K562 (cell line): ENCODE data around the gene PUM1. TPM values are rescaled to one million over a fixed set of nuclear protein-coding genes. Genes with fewer than 3 reads are reported as not detected.

Experiments
- MCM5 ChIP-seq: fragments of 450-650 bp; IDR thresholded peaks from 2 replicates; pipeline ENCODE4 v1.6.1; 2016; ENCODE audit warnings: low read depth
- MXI1 ChIP-seq: IDR thresholded peaks from 2 replicates; pipeline ENCODE4 v1.6.1; 2011; ENCODE audit warnings: low read depth, mild to moderate bottlenecking, improper control_type of control experiment, low read length
- MYC ChIP-seq, 2 experiments: fragments of 250-450 bp in 1 of 2; sonication (Bioruptor Pico) in 1 of 2; IDR thresholded peaks; 2 replicates each; pipeline versions ENCODE4 v1.5.1 to v1.6.1; 2012 to 2021; ENCODE audit warnings: low read depth in 2 of 2, borderline replicate concordance in 1 of 2, improper control_type of control experiment in 1 of 2, low read length in 1 of 2, mild to moderate bottlenecking in 1 of 2, moderate library complexity in 1 of 2
- POLR2G ChIP-seq: fragments of 200-400 bp; formaldehyde crosslinking; IDR thresholded peaks from 2 replicates; pipeline ENCODE4 v1.6.1; 2017; ENCODE audit warnings: low read depth, mild to moderate bottlenecking, antibody characterized with exemption, low read length, moderate library complexity
- POLR2H ChIP-seq: IDR thresholded peaks from 2 replicates; pipeline ENCODE4 v1.6.1; 2016; ENCODE audit warnings: missing genetic modification characterization, low read depth, mild to moderate bottlenecking, control low read depth, missing compliant biosample characterization, moderate library complexity
- ZMIZ1 ChIP-seq, 2 experiments: fragments of 150-350 bp in 1 of 2; IDR thresholded peaks; 2 replicates each; pipeline ENCODE4 v1.6.1; 2012 to 2016; ENCODE audit warnings: low read depth in 2 of 2, low read length in 2 of 2, mild to moderate bottlenecking in 1 of 2, moderate library complexity in 1 of 2
- ZNF239 ChIP-seq: fragments of 250-450 bp; sonication (Bioruptor Pico); IDR thresholded peaks from 2 replicates; pipeline ENCODE4 v1.4.0; 2020; ENCODE audit warnings: mild to moderate bottlenecking
- ZNF318 ChIP-seq, 2 experiments: fragments of 450-650 bp; IDR thresholded peaks; 2 replicates each; pipeline ENCODE4 v1.6.1; 2016; ENCODE audit warnings: mild to moderate bottlenecking in 2 of 2, borderline replicate concordance in 1 of 2, low read depth in 1 of 2, moderate library complexity in 1 of 2
- ZNF354B ChIP-seq: fragments of 250-450 bp; sonication (Bioruptor Pico); IDR thresholded peaks from 2 replicates; pipeline ENCODE4 v1.4.0; 2020
- polyA plus RNA-seq, 8 experiments: library from polyadenylated mRNA; depleted of rRNA in 4 of 8; stranded (reverse) in 5 of 8; unstranded in 3 of 8; fragments of >200 nt; fragmentation: Nextera tagmentation in 2 of 8; fragmentation: Illumina TruSeq in 1 of 8; extraction: Ambion mirVana in 2 of 8; extraction: Trizol in 1 of 8; gene quantifications; 2 replicates each; pipeline versions ENCODE4 v1.2.1 to v1.2.3, GENCODE V29; 2011 to 2014; ENCODE audit warnings: inconsistent platforms in 1 of 8, missing spikeins in 1 of 8
- total RNA-seq, 7 experiments: library from RNA; depleted of rRNA in 6 of 7; stranded (reverse); fragments of >200 nt in 6 of 7; fragmentation: Illumina TruSeq in 2 of 7; extraction: Trizol in 2 of 7; gene quantifications; 2 replicates each; pipeline versions ENCODE4 v1.2.1 to v1.2.3, GENCODE V29; 2011 to 2021; ENCODE audit warnings: low replicate concordance in 1 of 7

PUM1 gene
- total and polyA plus RNA-seq, 9 of the 15 experiments (the other 6 are each of a cell fraction or from before 2014, with no cell fraction given): 37.7 to 104 (median 55.7) TPM

GRCh38 chr1:30929944-30930525 is 135.5 kb downstream of the PUM1 start (continued):
- no peak for TF ChIP-seq ZNF318 (IDR thresholded peaks at IDR 0.05; ENCODE audit: borderline replicate concordance in 1 of 2, low read depth in 1 of 2)
- 0 out of 2 replicates have a peak, but pooled peaks have one; percentile 35 for TF ChIP-seq POLR2G
- no peak for TF ChIP-seq ZNF239
- peak; percentile 42; the same call in 1 of the 2 replicates for TF ChIP-seq POLR2H (tag)
- TF ChIP-seq MYC (IDR thresholded peaks at IDR 0.05; ENCODE audit: low read depth, low read length): no peak
- no peak for TF ChIP-seq MYC (CRISPR knock-in tag; IDR thresholded peaks at IDR 0.05; ENCODE audit: borderline replicate concordance, low read depth)
- no peak for TF ChIP-seq MXI1
- TF ChIP-seq ZMIZ1 (IDR thresholded peaks at IDR 0.05; ENCODE audit: low read depth in 2 of 2, low read length in 2 of 2): 0 out of 4 replicates have a peak, but pooled peaks of 1 of the 2 experiments have one; percentile 19
- TF ChIP-seq MCM5: no peak
- TF ChIP-seq ZNF354B (CRISPR knock-in tag): no peak
- TF ChIP-seq, all 486 proteins: peak for 4
